Panc1 (cell line): ENCODE data around the gene ADAMTS15. TPM values are rescaled to one million over a fixed set of nuclear protein-coding genes. Genes with fewer than 3 reads are reported as not detected.

Source experiments
- ATAC-seq: fragments of 200-7000 bp; cut with Tn5 transposase; 2 replicates; pipeline ENCODE4 v1.9.1; 2020; ENCODE audit warnings: mild to moderate bottlenecking, moderate library complexity
- BruUV-seq: library from RNA; stranded (reverse); fragments of 400-500 nt; replicated peaks from 2 replicates; lab custom pipeline; 2021; lab: Mats Ljungman, UMichigan
- CTCF ChIA-PET: fragments of 300-600 bp; sonication (Branson Sonifier 250); formaldehyde crosslinking; loops from one replicate; lab custom pipeline; 2022; ENCODE audit warnings: antibody characterized with exemption; lab: Charles Lee
- POLR2A ChIA-PET: fragments of 300-600 bp; sonication (Branson Sonifier 250); formaldehyde crosslinking; loops from one replicate; lab custom pipeline; 2022; ENCODE audit warnings: antibody characterized with exemption; lab: Charles Lee
- DNase-seq: peaks from one replicate; pipeline ENCODE4 v3.0.0-alpha.2; 2010; ENCODE audit warnings: low read depth, low spot score
- H3K27ac ChIP-seq: 2 replicates; pipeline ENCODE4 v1.5.1; 2011; ENCODE audit warnings: mild to moderate bottlenecking, low read length, inconsistent platforms
- H3K27me3 ChIP-seq: fragments of 200-500 bp; sonication (Bioruptor generic); 2 replicates; pipeline ENCODE4 v1.6.0; 2014; ENCODE audit warnings: low read length, inconsistent platforms; ENCODE audit not compliant: control insufficient read depth, insufficient read depth
- H3K36me3 ChIP-seq: fragments of 200-500 bp; sonication (Bioruptor generic); 2 replicates; pipeline ENCODE4 v1.5.1; 2014; ENCODE audit warnings: inconsistent platforms, mild to moderate bottlenecking, low read length, moderate library complexity; ENCODE audit not compliant: control insufficient read depth, insufficient read depth
- H3K4me1 ChIP-seq: 2 replicates; pipeline ENCODE4 v1.5.1; 2011; ENCODE audit warnings: inconsistent platforms, mild to moderate bottlenecking, low read length, moderate library complexity; ENCODE audit not compliant: control insufficient read depth, insufficient read depth
- H3K4me3 ChIP-seq, 2 experiments: 2 replicates each; pipeline ENCODE4 v1.5.1; 2011 to 2012; ENCODE audit warnings: low read depth in 2 of 2, low read length in 2 of 2, mild to moderate bottlenecking in 2 of 2, inconsistent platforms in 1 of 2, moderate library complexity in 1 of 2
- H3K9me3 ChIP-seq: fragments of 200-500 bp; sonication (Bioruptor generic); 2 replicates; pipeline ENCODE4 v1.5.1; 2014; ENCODE audit warnings: low read depth, mild to moderate bottlenecking, inconsistent platforms, low read length, moderate library complexity; ENCODE audit not compliant: control insufficient read depth, insufficient read depth
- CTCF ChIP-seq: fragments of 450-650 bp; IDR thresholded peaks from 2 replicates; pipeline ENCODE4 v1.5.1; 2017; ENCODE audit warnings: mild to moderate bottlenecking
- POLR2AphosphoS5 ChIP-seq: IDR thresholded peaks from 2 replicates; pipeline ENCODE4 v1.6.1; 2012; ENCODE audit warnings: mild to moderate bottlenecking, low read depth, low read length, moderate library complexity
- REST ChIP-seq, 2 experiments: IDR thresholded peaks; 2 replicates each; pipeline ENCODE4 v1.6.1; 2011 to 2012; ENCODE audit warnings: low read depth in 2 of 2, control low read depth in 1 of 2, low read length in 1 of 2, mild to moderate bottlenecking in 1 of 2, moderate library complexity in 1 of 2; ENCODE audit not compliant: insufficient read depth in 1 of 2
- SIN3A ChIP-seq: IDR thresholded peaks from 2 replicates; pipeline ENCODE4 v1.6.1; 2012; ENCODE audit warnings: low read depth, mild to moderate bottlenecking, low read length, moderate library complexity, borderline replicate concordance; ENCODE audit not compliant: insufficient read depth
- TCF7L2 ChIP-seq: IDR thresholded peaks from 2 replicates; pipeline ENCODE4 v1.6.1; 2011; ENCODE audit warnings: mild to moderate bottlenecking, low read depth, low read length, inconsistent platforms
- in situ Hi-C: cut with HindIII; loops from 2 replicates; pipeline ENCODE4 v1.10.0; 2016; ENCODE audit warnings: low sequenced_read_pairs, low pct_unique_long_range_greater_than_20kb
- intact Hi-C: fragments of 100-400 bp; cut with micrococcal nuclease; formaldehyde crosslinking; loops from one replicate; pipeline ENCODE4 v1.10.0; 2022; ENCODE audit not compliant: unreplicated experiment
- total RNA-seq: library from RNA; stranded (reverse); gene quantifications from one replicate; pipeline ENCODE4 v1.2.1, GENCODE V29; 2021; ENCODE audit not compliant: unreplicated experiment

The ADAMTS15 gene
- total RNA-seq, 1 experiment from 2014 or later, result 39.9 TPM

GRCh38 chr11:130457623-130458409 is 9.4 kb downstream of the ADAMTS15 start:
- no peaks in the 10 kb centered on the region for H3K36me3 ChIP-seq
- no peak overlapping the region for H3K27ac ChIP-seq
- intact Hi-C loops, result no loop called here
- TF ChIP-seq TCF7L2 (no peak), REST (IDR thresholded peaks at IDR 0.05; ENCODE audit: insufficient read depth in 1 of 2, low read depth in 2 of 2, low read length in 1 of 2) (no peak), SIN3A (no peak), POLR2AphosphoS5 (no peak), CTCF (no peak)
- ChIA-PET POLR2A (no interaction called here), CTCF (no interaction called here)
- H3K4me3 ChIP-seq, result no peak overlapping the region
- no TSS peak for BruUV-seq
- no peak for DNase-seq
- H3K9me3 ChIP-seq, result no peaks in the 10 kb centered on the region
- H3K27me3 ChIP-seq, result no peaks in the 10 kb centered on the region
- ATAC-seq, result no peak
- peaks cover 5% of the 10 kb centered on the region; the same call in 1 of the 2 replicates for H3K4me1 ChIP-seq
- in situ Hi-C loops, result no loop called here

- in situ Hi-C loops, result no loop called here
- peaks cover 5% of the 10 kb centered on the region; the same call in 1 of the 2 replicates for H3K4me1 ChIP-seq
- no peak overlapping the region for H3K4me3 ChIP-seq
- CTCF ChIA-PET, result no interaction called here
- intact Hi-C loops, result no loop called here
- H3K27me3 ChIP-seq, result no peaks in the 10 kb centered on the region
- TF ChIP-seq REST (IDR thresholded peaks at IDR 0.05; ENCODE audit: insufficient read depth in 1 of 2, low read depth in 2 of 2, low read length in 1 of 2) (no peak), SIN3A (no peak)
- H3K27ac ChIP-seq, result no peak overlapping the region
- H3K9me3 ChIP-seq, result no peaks in the 10 kb centered on the region
- no peak for DNase-seq
- ATAC-seq, result 0 out of 2 replicates have a peak, but pooled peaks have one; percentile 8
- no peaks in the 10 kb centered on the region for H3K36me3 ChIP-seq
- POLR2A ChIA-PET, result no interaction called here
- no TSS peak for BruUV-seq
Observed at GRCh38 chr11:130458410-130458729, 9.9 kb downstream of the ADAMTS15 start.
